ENCODE results near the gene PPP2R5C. TPM values are rescaled to one million over a fixed set of nuclear protein-coding genes. Genes with fewer than 3 reads are reported as not detected.

PPP2R5C gene
- total RNA-seq, 1 donor from 2014 or later = 202 TPM

DNA sequence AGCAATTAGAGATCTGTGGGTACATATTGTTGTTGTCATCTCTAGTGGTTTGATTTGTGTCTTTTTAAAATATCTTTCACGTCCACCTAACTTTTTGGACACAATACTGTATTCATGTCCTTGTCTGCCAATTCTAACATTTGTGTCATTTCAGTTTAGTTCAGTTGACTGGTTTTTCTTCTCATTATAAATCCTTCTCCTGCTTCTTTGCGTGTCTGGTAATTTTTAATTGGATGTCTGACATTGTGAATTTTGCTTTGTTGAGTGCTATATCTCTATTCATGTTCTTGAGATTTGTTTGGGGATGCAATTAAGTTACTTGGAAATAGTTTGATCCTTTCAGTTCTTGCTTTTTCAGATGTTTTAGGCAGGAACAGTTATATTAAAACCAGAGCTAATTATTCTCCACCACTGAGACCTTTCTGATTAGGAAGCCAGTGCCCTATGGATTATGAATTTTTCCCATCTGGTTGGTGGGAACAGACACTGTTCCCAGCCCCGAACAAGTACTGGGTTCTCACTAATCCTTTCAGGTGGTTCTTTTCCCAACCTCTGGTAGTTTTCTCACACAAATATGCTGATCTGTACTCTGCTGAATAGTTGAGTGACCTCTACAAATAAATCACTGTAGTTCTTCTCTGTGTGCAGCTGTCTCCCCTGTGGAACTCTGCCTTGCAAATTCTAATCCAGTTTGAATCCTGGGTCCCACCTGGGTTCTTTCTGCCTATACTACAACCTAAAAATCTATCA is 111.7 kb downstream of the PPP2R5C start:
- no peak for DNase-seq (ENCODE audit: low spot score)
- intact Hi-C loops (cut with DNase I) = no loop called here

DNA sequence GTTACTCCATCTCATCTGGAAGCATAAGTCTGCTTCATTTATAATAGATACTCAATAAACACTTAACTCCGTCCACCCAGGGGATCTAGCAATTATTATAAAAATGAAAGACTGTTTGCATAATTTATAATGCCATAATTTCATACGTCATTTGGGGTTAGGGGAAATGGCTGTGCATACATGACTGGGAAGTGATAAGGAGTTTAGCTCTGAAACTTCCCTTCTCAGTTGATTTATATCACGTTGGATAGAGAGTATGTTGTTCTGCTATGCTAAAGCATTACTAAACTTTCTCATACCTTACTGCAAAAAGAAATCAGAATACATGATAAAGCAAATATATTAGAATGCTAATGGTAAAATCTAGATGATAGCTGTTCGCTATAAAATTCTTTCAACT is 112.5 kb downstream of the PPP2R5C start:
- intact Hi-C loops (cut with DNase I) = no loop called here
- no peak for DNase-seq (ENCODE audit: low spot score)

DNA sequence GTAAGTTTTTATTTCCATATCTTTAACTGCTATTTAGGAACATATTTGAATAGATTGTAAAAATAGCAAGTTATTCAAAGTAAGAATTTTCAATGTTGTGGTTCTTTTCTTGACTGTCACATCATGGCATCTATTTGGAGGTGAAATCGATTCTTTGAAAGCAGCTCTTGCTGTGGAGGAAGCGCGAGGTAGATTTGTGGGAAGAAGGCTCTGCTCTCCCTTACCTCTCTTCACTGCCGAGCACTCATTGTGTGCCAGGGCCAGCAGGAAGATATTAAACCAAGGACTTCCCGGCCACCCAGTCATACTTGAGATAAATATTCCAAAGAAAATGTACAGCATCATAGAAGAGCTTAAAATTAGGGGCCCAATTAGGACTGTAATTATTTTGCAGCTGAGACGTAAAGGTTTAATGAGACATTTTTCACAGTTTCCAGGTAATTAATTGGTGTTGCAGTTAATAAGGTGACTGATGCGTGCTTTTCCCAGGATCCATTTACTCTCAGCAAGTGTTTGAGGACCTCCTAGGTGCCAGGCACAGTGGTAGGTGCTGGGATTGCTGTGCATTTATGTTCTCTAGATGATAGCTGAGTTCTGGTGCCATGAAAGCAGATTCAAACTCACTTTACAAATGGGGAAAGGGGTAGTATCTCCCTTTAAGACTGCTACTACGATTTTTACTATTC is 113.7 kb downstream of the PPP2R5C start:
- intact Hi-C loops (cut with DNase I) = loop anchor here (5.0 kb wide), 1 partner anchor 63 kb away; no protein-coding TSS in a partner anchor

DNA sequence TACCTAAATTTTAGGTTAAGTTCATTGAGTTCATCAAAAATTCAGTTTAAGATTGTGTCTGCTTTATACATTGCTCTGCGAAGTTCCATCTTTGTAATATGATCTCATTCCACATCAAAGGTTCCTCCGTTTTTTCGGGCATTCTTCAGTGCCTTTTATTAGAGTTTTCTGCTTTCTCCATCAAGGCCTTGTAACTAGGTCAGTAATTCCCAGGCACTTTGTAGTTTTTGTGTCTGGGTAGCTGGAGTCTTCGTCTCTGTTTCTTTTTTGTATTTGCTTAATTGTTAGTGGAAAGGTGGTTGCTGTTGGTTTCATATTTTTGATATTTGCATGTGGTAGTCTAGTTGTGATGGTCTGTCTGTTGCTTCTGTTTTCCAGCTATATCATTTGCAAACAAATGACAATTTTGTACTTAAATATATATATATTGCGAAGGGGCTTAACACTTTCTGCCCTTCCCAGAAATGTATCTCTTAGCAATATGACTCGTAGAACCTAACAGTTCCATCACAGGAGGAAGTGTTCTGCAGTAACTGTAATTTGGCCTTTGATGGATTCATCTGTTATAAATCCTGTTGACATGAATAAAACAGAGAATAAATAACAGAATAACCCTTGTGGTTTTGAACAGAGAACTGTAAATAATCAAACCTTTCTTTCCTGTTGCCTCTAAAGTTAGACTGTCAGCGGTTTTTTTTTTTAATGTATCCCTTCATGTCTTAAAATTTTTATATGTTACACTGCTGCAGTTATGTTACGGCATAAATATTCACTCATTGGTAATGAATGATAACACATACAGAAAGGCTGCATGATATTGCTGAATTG is 114.4 kb downstream of the PPP2R5C start:
- no peak for DNase-seq (ENCODE audit: low spot score)
- intact Hi-C loops (cut with DNase I) = loop anchor here (5.0 kb wide), 1 partner anchor 64 kb away; no protein-coding TSS in a partner anchor

More for the DNA sequence above, 113.7 kb downstream of the PPP2R5C start:
- DNase-seq (ENCODE audit: low spot score) = no peak

DNA sequence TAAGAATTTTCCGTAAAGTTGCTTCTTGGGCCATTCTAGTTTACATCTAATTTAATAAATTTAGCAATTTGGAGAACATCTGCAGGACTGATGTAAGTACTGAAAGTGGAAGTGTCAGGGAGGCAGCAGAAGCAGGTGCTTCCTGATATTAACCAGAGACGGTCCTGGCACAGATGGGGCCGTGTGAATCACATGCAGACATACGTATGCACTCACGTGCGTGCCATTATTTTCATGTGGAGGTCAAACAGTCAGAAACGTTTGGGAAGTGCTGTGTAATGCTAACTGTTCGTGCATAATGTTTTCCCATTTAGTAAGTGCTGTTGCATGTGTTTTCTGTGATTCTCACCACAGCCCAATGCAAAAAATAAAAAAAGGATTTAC is 115.0 kb downstream of the PPP2R5C start:
- intact Hi-C loops (cut with DNase I) = loop anchor here (5.0 kb wide), 1 partner anchor 64 kb away; no protein-coding TSS in a partner anchor

DNA sequence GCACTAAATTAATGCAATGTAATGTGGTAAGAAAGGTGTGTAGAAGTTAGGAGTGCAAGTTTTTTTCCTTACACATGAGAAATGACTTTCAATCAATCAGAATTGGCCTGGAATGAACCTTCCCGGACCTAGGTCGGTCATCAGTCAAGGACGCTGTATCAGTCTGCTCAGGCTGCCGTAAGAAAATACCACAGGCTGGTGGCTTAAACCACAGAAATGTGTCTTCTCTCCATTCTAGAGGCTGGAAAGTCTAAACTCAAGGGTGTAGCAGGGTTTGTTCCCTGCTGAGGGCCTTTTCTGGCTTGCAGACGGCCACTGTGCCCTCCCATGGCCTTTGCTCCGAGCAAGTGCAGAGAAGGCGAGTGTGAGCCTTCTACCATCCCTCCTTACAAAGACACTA is 116.3 kb downstream of the PPP2R5C start:
- intact Hi-C loops (cut with DNase I) = loop anchor here (5.0 kb wide), 1 partner anchor 65 kb away; no protein-coding TSS in a partner anchor
- DNase-seq (ENCODE audit: low spot score) = no peak

More for the DNA sequence above, 115.0 kb downstream of the PPP2R5C start:
- DNase-seq (ENCODE audit: low spot score) = no peak

DNA sequence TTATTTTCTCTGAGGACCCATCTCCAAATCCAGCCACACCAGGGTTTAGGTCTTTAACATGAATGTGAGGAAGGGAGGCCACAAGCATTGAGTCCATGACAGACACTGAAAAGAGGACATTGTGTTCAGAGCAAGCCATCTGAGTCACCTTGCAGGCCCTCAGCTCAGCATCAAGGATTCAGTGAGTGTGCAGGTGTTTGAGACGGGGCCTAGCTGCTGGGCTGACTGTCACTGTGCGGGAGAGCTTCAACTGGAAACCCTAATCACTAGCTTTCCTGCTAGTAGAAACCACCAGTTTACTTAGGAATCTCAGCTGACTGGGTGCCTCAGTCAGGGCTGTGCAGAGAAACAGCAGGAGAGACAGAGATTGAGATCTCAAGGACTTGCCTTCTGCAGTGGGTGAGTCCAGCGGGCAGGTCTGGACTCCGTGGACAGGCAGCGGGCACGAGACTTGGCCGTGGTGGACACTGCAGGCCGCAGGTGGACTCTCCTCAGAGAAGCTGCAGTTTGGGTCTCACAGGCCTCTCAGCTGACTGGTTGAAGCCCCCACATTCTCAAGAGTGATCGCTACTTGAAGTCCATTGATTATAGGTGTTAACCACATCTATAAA is 116.8 kb downstream of the PPP2R5C start:
- DNase-seq (ENCODE audit: low spot score) = no peak
- intact Hi-C loops (cut with DNase I) = loop anchor here (5.0 kb wide), 1 partner anchor 66 kb away; no protein-coding TSS in a partner anchor

DNA sequence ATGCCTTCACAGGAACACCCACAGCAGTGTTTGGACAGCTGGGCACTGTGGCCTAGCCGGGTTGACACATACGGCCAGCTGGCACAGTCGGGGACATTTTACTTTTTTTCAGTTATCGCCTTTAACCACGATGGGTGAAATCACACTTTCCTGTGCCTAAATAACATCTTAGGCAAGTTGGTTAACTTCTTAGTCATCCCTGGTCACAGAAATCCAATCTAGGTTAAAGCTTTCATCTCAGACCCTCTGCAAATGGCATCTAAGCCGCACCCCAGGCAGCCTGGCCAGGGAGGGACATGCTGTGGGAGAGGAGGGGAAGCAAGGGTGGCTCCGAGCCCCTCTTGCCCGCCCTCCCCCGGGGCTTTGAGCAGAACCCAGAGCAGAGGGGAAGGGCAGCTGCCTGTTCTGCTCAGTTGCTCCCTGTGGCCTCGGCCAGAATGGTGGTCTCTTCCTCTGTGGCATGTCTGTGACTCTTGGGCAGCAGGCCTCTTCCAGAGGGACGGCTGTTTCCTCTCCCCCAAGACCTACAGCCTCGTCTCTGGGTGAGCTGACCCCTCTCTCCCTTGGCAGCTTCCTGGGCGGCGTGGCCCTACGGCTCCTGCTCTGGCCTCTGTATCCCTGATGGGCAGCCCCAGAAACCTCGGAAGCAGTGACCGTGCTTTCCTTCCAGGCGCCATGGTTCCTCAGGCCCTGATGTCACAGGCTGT is 117.5 kb downstream of the PPP2R5C start:
- intact Hi-C loops (cut with DNase I) = loop anchor here (5.0 kb wide), 1 partner anchor 67 kb away; no protein-coding TSS in a partner anchor

DNA sequence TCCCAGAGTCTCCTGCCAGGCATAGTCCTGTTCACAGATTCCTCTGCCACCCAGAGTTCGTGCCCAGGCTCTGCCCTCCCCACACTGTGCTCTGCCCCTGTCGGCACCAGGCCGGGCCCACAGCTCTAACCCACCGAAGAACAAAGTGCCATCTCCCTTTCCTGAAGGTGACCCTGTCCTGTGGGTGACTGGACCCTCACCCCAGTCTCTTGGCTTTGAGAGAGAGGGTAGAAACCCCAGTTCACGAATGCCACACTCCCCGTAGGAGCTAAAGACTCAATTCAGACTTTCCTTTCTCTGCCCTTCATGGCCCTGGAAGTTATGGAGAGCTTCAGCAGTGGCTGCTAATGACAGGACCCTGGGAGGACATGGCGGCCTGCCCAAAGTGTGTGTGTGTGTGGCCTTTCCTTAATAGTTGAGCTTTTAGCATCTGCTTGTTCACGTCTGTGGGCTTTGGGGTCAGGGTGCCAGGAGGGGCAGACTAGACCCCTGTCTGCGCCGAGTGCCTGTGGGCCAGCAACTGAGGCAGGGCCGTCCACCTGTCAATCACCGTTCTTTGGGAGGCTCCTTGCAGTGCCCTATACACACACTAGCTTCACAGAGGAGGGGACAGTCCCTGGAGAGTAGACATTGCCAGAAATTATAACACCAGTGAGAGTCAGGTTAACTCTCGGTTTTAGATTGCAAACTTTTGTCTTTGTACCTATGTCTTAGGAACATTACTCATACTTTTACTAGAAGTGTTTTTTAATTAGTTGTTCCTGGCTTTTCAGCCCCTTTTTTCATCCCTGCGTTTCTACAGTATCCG is 118.2 kb downstream of the PPP2R5C start:
- intact Hi-C loops (cut with DNase I) = loop anchor here (5.0 to 10.0 kb wide), 2 partner anchors 67 to 105 kb away; no protein-coding TSS in a partner anchor
- DNase-seq (ENCODE audit: low spot score) = no peak

More for the DNA sequence above, 117.5 kb downstream of the PPP2R5C start:
- DNase-seq (ENCODE audit: low spot score) = no peak

DNA sequence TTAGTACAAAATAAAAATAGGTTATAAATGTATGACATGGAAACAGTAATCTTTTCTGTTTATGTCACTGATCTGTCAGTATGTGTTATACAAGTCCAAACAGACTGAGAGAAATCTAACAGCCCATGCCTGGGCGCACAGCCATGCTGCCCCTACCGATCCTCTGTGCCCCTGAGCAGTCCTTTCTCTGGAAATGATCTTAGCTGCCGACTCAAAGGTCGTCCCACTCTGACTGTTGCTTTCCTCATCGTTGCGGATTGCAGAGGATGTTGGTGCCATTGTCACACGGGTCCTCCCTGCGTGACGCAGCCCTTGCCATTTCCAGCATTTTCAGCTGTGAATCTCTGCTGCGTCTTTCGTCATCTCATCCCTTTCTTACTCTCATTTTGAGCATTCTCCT is 119.9 kb downstream of the PPP2R5C start:
- no peak for DNase-seq (ENCODE audit: low spot score)
- intact Hi-C loops (cut with DNase I) = loop anchor here (10.0 kb wide), 1 partner anchor 107 kb away; no protein-coding TSS in a partner anchor

DNA sequence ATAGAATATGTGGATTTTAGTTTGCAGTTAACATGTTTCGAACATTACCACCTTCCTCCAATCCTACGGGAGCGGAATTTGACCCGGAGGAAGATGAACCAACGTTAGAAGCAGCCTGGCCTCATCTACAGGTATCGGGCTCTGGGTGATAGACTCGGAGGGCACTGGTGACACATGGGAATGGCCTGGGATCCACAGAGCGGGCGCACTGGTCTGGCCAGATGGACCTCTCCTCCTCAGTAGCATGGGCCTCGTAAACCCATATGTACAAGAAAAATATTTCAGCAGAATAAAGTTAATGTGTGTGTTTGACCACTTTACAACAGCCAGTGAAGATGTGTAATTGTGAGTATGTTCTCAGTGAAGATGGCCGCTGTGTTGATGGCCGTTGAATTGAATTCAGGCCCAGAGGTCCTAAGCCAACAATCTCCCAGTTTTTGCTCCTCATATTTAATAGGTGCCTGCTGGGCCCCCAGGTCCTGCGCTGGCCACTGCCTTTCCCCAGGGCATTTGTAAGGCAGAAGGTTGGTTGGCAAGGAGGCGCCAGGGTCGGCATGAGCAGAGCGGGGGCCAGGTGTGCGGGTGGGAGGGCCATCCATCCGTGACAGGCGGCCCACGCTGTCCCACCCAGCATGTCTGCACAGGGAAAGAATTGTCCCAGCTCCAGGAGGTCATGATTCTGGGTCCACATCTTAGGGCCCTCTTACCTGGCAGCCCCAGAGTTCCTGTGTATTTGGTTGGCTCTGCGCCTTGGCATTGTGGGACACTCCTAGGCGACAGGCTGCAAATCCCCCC is 120.8 kb downstream of the PPP2R5C start:
- no peak for DNase-seq (ENCODE audit: low spot score)
- intact Hi-C loops (cut with DNase I) = loop anchor here (10.0 kb wide), 1 partner anchor 108 kb away; no protein-coding TSS in a partner anchor

DNA sequence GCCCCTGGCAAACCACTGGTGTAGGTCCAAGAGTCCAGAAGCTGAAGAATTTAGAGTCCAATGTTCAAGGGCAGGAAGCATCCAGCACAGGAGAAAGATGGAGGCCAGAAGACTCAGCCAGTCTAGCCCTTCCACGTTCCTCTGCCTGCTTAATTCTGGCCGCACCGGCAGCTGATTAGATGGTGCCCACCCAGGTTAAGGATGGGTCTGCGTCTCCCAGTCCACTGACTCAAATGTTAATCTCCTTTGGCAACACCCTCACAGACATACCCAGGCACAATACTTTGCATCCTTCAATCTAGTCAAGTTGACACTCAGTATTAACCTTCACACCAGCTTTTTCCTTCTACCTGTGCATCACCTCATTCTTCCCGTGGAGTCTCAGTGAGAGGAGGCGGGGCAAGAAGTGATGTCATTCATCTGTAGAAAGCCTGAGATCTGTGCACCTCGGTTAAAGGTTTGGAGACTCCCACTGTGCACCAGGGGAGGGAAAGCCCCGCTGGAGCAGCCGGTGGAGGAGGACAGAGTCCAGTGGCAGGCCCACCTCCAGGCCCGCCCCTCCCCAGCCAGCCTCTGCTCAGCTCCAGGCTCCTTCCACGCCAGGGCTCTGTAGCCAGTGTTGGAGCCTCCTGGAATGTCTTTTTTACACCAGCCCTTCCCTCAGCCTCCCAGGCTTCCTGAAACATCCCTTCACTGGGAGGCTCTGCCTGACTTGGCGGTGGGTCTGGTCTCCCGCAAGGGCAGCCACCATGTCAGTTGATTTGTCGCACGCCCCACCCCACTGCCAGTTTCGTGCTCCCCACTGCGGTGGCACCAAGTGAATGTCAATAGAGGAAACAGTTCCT is 122.8 kb downstream of the PPP2R5C start:
- DNase-seq (ENCODE audit: low spot score) = no peak
- intact Hi-C loops (cut with DNase I) = loop anchor here (10.0 kb wide), 1 partner anchor 110 kb away; no protein-coding TSS in a partner anchor

DNA sequence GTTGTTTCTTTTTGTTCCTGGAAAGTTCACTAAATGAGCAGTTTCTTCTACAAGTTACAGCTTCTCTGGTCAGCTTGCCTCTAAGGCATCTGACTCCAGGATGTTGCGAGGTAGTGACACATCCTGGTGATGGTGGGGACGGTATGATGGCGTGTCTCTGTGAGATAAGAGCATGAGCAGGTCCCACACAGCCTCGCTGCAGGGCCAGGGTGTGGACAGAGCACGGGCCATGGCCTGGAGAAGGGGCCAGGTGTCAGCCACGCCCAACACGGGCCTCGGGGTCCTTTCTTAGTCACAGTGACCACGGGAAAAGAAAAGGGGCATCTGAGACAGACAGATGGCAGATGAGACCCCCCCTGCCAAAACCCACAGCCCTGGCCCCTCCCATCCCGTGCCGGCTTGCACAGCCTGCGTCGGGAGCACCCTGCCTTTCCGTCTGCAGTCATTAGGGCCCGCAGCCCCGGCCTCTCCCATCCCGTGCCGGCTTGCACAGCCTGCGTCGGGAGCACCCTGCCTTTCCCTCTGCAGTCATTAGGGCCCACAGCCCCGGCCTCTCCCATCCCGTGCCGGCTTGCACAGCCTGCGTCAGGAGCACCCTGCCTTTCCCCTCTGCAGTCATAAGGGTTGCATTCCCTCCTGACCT is 123.5 kb downstream of the PPP2R5C start:
- DNase-seq (ENCODE audit: low spot score) = no peak
- intact Hi-C loops (cut with DNase I) = loop anchor here (10.0 kb wide), 1 partner anchor 110 kb away; no protein-coding TSS in a partner anchor

DNA sequence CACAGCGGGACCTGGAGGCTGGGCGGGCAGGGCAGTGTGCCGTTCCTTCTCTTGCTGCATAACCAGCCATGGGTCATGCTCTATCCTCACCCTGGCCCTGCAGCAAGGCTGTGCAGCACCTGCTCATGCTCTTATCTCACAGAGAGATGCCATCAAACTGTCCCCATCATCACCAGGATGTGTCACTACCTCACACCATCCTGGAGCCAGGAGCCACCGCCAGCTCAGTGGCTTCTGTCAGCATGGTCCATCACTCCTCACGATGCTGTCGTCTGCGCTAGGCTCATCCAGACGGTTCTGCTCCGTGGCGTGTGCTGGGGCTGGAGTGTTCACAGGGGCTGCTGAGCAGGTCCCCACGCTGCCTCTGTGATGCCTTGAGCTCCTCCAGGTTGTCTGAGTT is 125.7 kb downstream of the PPP2R5C start:
- DNase-seq (ENCODE audit: low spot score) = no peak
- intact Hi-C loops (cut with DNase I) = loop anchor here (10.0 kb wide), 1 partner anchor 112 kb away; no protein-coding TSS in a partner anchor

DNA sequence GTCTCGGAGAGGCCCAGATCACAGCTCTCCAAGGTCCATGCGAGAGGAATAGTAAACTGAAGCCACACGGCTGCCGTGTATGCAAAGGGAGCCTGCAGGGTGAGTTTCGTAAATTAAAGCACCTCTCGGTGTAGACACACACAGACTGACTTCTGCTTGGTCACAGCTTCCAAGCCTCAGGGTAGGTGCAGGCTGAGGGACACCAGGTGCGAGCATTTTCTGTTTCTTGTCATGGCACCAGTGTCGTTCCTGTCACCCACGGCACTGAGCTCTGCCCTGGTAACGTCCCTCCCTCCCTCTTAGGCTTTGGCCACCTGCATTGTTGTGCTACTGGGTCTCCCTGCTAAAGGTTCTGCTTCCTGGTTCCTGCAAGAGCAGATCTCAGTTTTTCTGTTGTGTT is 126.7 kb downstream of the PPP2R5C start:
- intact Hi-C loops (cut with DNase I) = loop anchor here (10.0 kb wide), 1 partner anchor 113 kb away; no protein-coding TSS in a partner anchor
- DNase-seq (ENCODE audit: low spot score) = no peak
